HEK293T (cell line): Measurements from ENCODE around the gene DLEC1.

Source experiments
- CTCF ChIA-PET: fragments of 350-600 bp; formaldehyde crosslinking; extraction: SDS; loops from one replicate; lab custom pipeline; 2021; ENCODE audit warnings: antibody characterized with exemption, inconsistent platforms; lab: Yijun Ruan, JAX
- POLR2A ChIA-PET: fragments of 350-600 bp; formaldehyde crosslinking; extraction: SDS; loops from one replicate; lab custom pipeline; 2020; ENCODE audit warnings: antibody characterized with exemption, inconsistent platforms; lab: Yijun Ruan, JAX
- DNase-seq: peaks from one replicate; pipeline ENCODE4 v3.0.0; 2012; ENCODE audit warnings: mixed read lengths; ENCODE audit errors: extremely low spot score
- ARNT ChIP-seq: fragments of 450-650 bp; IDR thresholded peaks from 2 replicates; pipeline ENCODE4 v1.6.1; 2017; ENCODE audit warnings: mild to moderate bottlenecking
- BHLHE40 ChIP-seq: fragments of 450-650 bp; IDR thresholded peaks from 2 replicates; pipeline ENCODE4 v1.6.1; 2016; ENCODE audit warnings: mild to moderate bottlenecking, moderate library complexity, borderline replicate concordance
- CTBP1 ChIP-seq: fragments of 450-650 bp; IDR thresholded peaks from 2 replicates; pipeline ENCODE4 v1.6.1; 2016; ENCODE audit warnings: borderline replicate concordance
- ELF4 ChIP-seq: fragments of 450-650 bp; IDR thresholded peaks from 2 replicates; pipeline ENCODE4 v1.6.1; 2017; ENCODE audit warnings: antibody characterized with exemption
- FOXA1 ChIP-seq: fragments of 450-650 bp; IDR thresholded peaks from 2 replicates; pipeline ENCODE4 v1.6.1; 2016; ENCODE audit warnings: mild to moderate bottlenecking
- FOXK2 ChIP-seq: fragments of 450-650 bp; IDR thresholded peaks from 2 replicates; pipeline ENCODE4 v1.6.1; 2016; ENCODE audit warnings: mild to moderate bottlenecking
- FOXM1 ChIP-seq: fragments of 450-650 bp; IDR thresholded peaks from 2 replicates; pipeline ENCODE4 v1.6.1; 2017; ENCODE audit warnings: mild to moderate bottlenecking, borderline replicate concordance
- HDGF ChIP-seq: fragments of 450-650 bp; IDR thresholded peaks from 2 replicates; pipeline ENCODE4 v1.6.1; 2017; ENCODE audit warnings: antibody characterized with exemption, borderline replicate concordance
- L3MBTL2 ChIP-seq: fragments of 450-650 bp; conservative IDR thresholded peaks from 2 replicates; pipeline ENCODE4 v1.6.1; 2016; ENCODE audit warnings: mild to moderate bottlenecking
- LEF1 ChIP-seq: fragments of 450-650 bp; IDR thresholded peaks from 2 replicates; pipeline ENCODE4 v1.6.1; 2017; ENCODE audit warnings: mild to moderate bottlenecking, borderline replicate concordance
- NFRKB ChIP-seq: fragments of 450-650 bp; IDR thresholded peaks from 2 replicates; pipeline ENCODE4 v1.6.1; 2016; ENCODE audit warnings: mild to moderate bottlenecking, moderate library complexity
- PKNOX1 ChIP-seq: fragments of 450-650 bp; IDR thresholded peaks from 2 replicates; pipeline ENCODE4 v1.6.1; 2016
- SP1 ChIP-seq: fragments of 450-650 bp; IDR thresholded peaks from 2 replicates; pipeline ENCODE4 v1.6.1; 2017
- SUZ12 ChIP-seq: fragments of 450-650 bp; IDR thresholded peaks from 2 replicates; pipeline ENCODE4 v1.6.1; 2016; ENCODE audit warnings: mild to moderate bottlenecking
- TARDBP ChIP-seq: fragments of 450-650 bp; IDR thresholded peaks from 2 replicates; pipeline ENCODE4 v1.6.1; 2016
- ZNF384 ChIP-seq: fragments of 450-650 bp; IDR thresholded peaks from 2 replicates; pipeline ENCODE4 v1.6.1; 2016

The DLEC1 gene

GRCh38 chr3:38140326-38141172, 101.5 kb downstream of the DLEC1 start:
- CTCF ChIA-PET = no interaction called here
- TF ChIP-seq FOXM1 = no peak
- TF ChIP-seq SUZ12 = no peak
- TF ChIP-seq ELF4 = no peak
- TF ChIP-seq BHLHE40 = no peak
- TF ChIP-seq LEF1 = no peak
- no peak for TF ChIP-seq FOXK2
- no peak for TF ChIP-seq SP1
- TF ChIP-seq ARNT = no peak
- no peak for TF ChIP-seq CTBP1
- no peak for DNase-seq
- POLR2A ChIA-PET = interaction anchor here (0.8 kb wide), 1 partner anchor 25 kb away, joined by 3 read pairs; the partner anchor contains the start of gene OXSR1

- ChIA-PET CTCF (no interaction called here), POLR2A (interaction anchor here (1.5 kb wide), 1 partner anchor 24 kb away, joined by 14 read pairs; the partner anchor contains the start of gene OXSR1)
- DNase-seq = no peak
- TF ChIP-seq FOXK2 = no peak
- no peak for TF ChIP-seq HDGF
- TF ChIP-seq CTBP1 = no peak
- TF ChIP-seq ZNF384 = no peak
- no peak for TF ChIP-seq NFRKB
- no peak for TF ChIP-seq SUZ12
Measured at GRCh38 chr3:38141173-38141951, 102.4 kb downstream of the DLEC1 start.

- TF ChIP-seq SUZ12 = no peak
- no peak for TF ChIP-seq FOXM1
- no peak for TF ChIP-seq FOXK2
- no peak for TF ChIP-seq ARNT
- TF ChIP-seq LEF1 = no peak
- no peak for TF ChIP-seq NFRKB
- no peak for TF ChIP-seq ELF4
- TF ChIP-seq L3MBTL2 = no peak
- TF ChIP-seq PKNOX1 = no peak
- no peak for TF ChIP-seq BHLHE40
- TF ChIP-seq CTBP1 = no peak
- TF ChIP-seq HDGF = no peak
- TF ChIP-seq FOXA1 = no peak
- TF ChIP-seq SP1 = no peak
- TF ChIP-seq ZNF384 = no peak
- no peak for TF ChIP-seq TARDBP
- POLR2A ChIA-PET = interaction anchor here (1.5 kb wide), 1 partner anchor 23 kb away, joined by 14 read pairs; the partner anchor contains the start of gene OXSR1
- CTCF ChIA-PET = no interaction called here
- no peak for DNase-seq
Measured at GRCh38 chr3:38141952-38142273, 102.9 kb downstream of the DLEC1 start.

GRCh38 chr3:38142959-38143358, 104.0 kb downstream of the DLEC1 start:
- ChIA-PET POLR2A (no interaction called here), CTCF (no interaction called here)
- no peak for TF ChIP-seq HDGF
- TF ChIP-seq SP1 = no peak
- no peak for TF ChIP-seq FOXA1
- TF ChIP-seq NFRKB = no peak
- TF ChIP-seq CTBP1 = no peak
- TF ChIP-seq LEF1 = no peak
- no peak for TF ChIP-seq FOXK2
- TF ChIP-seq PKNOX1 = no peak
- no peak for TF ChIP-seq ZNF384
- TF ChIP-seq SUZ12 = no peak
- no peak for TF ChIP-seq FOXM1
- no peak for TF ChIP-seq ELF4
- TF ChIP-seq ARNT = no peak
- TF ChIP-seq L3MBTL2 = no peak
- TF ChIP-seq TARDBP = no peak
- no peak for DNase-seq

- CTCF ChIA-PET = no interaction called here
- TF ChIP-seq ELF4 (no peak), L3MBTL2 (no peak), FOXK2 (no peak), PKNOX1 (no peak), CTBP1 (no peak), ARNT (no peak), BHLHE40 (no peak), LEF1 (no peak), TARDBP (no peak), SUZ12 (no peak), FOXM1 (no peak)
- no peak for DNase-seq
Measured at GRCh38 chr3:38143511-38143910, 104.5 kb downstream of the DLEC1 start.

GRCh38 chr3:38146504-38146903, 107.5 kb downstream of the DLEC1 start:
- no peak for DNase-seq
- ChIA-PET CTCF (no interaction called here), POLR2A (no interaction called here)
- TF ChIP-seq ZNF384 (no peak), SP1 (no peak), HDGF (no peak), LEF1 (no peak), CTBP1 (no peak), TARDBP (no peak), FOXM1 (no peak), L3MBTL2 (no peak), PKNOX1 (no peak), FOXK2 (no peak), BHLHE40 (no peak), FOXA1 (no peak), ARNT (no peak), ELF4 (no peak), NFRKB (no peak), SUZ12 (no peak)

More at GRCh38 chr3:38143511-38143910, 104.5 kb downstream of the DLEC1 start:
- POLR2A ChIA-PET = no interaction called here
